Cardiac fibroblast (primary cell): ENCODE data around the gene KRT16.

Source experiments
- DNase-seq, 2 donors: peaks; one replicate each; pipeline versions ENCODE4 v3.0.0 to v3.0.0-alpha.2; 2010; ENCODE audit warnings: low read depth in 2 of 2
- H3K4me3 ChIP-seq, 2 donors: replicated peaks in 1 of 2; 1 replicate in 1 of 2; 2 replicates in 1 of 2; pipeline ENCODE4 v1.5.1; 2011; ENCODE audit warnings: low read depth in 2 of 2, low read length in 2 of 2, mild to moderate bottlenecking in 2 of 2, moderate library complexity in 1 of 2
- TF ChIP-seq, protein P1 (sequence below): IDR thresholded peaks from one replicate; pipeline ENCODE4 v1.5.1; 2011; ENCODE audit warnings: low read depth, mild to moderate bottlenecking, low read length, inconsistent platforms

KRT16 gene

DNA sequence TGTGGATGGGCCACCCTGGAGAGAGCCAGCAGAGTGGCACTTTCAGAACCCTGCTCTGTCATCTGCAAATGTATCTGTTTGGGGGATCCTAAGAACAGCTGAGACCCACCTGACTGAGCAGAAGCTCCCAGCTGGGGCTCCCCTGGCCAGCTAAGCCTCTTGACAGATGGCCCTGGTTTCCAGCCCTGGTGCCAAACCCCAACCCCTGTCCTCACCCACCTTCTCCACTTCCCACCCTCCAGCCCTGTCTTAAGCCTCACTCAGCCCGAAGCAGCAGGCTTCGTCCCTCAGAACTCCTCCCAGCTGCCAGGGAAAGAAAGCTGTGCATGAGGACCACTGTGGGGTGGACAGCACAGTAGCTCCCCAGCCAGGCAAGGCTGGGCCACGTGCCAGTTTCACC, 37.2 kb downstream of the KRT16 start:
- H3K4me3 ChIP-seq = no peak overlapping the region
- DNase-seq = no peak
- TF ChIP-seq, protein P1, sequence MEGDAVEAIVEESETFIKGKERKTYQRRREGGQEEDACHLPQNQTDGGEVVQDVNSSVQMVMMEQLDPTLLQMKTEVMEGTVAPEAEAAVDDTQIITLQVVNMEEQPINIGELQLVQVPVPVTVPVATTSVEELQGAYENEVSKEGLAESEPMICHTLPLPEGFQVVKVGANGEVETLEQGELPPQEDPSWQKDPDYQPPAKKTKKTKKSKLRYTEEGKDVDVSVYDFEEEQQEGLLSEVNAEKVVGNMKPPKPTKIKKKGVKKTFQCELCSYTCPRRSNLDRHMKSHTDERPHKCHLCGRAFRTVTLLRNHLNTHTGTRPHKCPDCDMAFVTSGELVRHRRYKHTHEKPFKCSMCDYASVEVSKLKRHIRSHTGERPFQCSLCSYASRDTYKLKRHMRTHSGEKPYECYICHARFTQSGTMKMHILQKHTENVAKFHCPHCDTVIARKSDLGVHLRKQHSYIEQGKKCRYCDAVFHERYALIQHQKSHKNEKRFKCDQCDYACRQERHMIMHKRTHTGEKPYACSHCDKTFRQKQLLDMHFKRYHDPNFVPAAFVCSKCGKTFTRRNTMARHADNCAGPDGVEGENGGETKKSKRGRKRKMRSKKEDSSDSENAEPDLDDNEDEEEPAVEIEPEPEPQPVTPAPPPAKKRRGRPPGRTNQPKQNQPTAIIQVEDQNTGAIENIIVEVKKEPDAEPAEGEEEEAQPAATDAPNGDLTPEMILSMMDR = no peak

DNA sequence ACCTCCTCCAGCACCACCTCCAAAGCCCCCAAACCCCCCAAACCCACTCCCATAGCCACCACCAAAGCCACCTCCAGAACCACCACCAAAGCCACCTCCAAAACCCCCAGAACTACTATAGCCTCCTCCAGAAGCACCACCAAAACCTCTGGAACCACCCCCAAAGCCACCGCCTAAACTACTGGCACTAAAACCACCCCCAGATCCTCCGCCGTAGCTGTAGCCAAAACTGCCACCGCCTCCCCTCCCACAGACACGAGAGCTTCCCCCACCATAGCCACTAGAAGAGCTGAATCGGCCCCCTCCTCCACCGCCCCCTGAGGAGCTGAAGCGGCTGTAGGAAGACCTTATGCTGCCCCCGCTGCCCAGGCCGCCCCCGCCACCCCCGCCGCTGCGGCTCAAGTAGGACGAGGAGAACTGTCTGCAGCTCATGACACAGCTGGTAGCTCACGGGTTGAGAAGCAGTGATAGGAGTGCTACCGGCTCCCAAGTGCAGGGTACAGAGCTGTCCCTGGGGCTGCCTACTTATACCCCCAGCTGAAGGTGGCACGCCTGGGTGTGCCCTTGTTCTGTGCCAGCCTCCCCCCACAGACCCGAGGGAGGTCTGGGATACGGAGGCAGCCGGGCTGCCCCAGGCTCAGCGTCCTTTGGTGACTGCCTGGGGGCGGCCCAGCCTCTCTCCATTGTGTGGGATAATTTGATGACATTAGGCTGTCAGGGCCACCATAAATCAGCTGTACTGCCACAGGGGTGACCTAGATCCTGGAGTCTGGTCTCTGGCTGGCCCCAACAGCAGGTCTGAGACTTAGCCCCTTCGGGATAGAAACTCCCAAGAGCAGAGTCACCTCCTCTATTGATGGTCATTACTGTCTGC, 40.8 kb downstream of the KRT16 start, which contains the start of gene KRT9:
KRT9 (minus strand) TSS at position 499 of the 874 bp plus-strand sequence; CDS start at position 432, 67 bp downstream.
- no peak within 1 kb of the TSS for H3K4me3 ChIP-seq
- TF ChIP-seq, protein P1 = no peak
- DNase-seq = no peak

DNA sequence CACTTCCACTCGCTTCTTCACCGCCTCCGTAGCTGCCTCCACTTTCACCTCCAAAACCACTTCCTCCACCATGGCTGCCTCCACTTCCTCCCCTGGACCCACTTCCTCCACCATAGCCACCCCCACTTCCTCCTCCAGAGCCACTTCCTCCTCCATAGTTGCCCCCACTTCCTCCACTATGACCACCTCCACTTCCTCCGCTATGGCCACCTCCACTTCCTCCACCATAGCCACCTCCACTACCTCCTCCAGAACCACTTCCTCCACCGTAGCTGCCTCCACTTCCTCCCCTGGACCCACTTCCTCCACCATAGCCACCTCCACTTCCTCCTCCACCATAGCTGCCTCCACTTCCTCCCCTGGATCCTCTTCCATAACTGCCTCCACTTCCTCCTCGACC, 45.2 kb downstream of the KRT16 start:
- TF ChIP-seq, protein P1 = no peak
- no peak for DNase-seq
- H3K4me3 ChIP-seq = no peak overlapping the region

DNA sequence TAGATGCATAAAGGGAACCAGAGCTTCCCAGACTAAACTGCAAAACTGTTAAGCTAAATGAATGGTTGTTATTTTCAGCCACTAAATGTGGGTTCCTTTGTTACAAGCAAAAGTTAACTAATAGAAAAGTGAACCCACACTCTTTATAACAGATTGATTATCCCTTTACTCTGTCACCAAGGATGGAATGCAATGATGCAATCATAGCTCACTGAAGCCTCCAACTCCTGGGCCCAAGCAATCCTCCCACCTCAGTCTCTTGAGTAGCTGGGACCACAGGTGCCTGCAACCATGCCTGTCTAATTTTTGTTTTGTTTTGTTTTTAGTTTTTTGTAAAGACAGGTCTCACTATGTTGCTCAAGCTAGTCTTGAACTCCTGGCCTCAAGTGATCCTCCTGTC, 47.2 kb downstream of the KRT16 start:
- DNase-seq = no peak
- TF ChIP-seq, protein P1 = no peak
- H3K4me3 ChIP-seq = no peak overlapping the region

DNA sequence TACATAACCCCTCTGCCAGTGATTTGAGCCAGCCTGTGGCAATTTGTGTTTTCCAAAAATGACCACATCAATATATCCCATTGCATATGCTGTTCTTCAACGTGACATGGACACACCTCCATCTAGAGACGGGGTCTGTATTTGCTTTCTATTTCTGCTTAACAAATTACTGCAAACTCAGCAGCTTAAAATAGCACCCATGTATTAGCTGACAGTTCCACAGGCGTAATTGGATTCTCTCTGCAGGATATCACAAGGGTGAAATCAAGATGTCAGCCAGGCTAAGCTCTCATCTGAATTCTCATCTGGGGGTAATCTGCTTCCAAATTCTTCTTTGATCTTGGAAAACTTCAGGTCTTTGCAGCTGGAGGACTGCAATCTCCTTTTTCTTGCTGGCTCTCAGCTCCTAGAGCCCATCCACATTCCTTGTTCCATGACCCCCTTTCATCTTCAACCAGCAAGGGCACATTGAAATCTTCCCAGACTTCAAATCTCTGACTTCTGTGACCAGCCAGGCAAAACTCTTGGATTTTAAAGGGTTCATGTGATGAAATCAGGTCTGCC, 48.9 kb downstream of the KRT16 start:
- H3K4me3 ChIP-seq = no peak overlapping the region
- no peak for DNase-seq
- TF ChIP-seq, protein P1 = no peak

DNA sequence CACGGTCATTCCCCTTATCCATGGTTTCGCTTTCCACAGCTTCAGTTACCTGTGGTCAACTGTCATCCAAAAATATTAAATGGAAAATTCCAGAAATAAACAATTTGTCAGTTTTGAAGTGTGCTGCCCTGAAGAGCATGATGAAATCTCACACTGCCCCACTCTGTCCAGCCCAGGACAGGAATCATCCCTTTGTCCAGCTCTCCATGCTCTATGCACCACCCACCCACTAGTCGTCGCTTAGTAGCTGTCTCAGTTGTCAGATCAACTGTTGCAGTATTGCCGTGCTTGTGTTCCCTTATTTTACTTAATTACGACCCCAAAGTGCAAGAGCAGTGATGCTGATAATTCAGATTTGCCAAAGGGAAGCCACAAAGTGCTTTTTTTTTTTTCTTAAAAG, 51.0 kb downstream of the KRT16 start:
- DNase-seq = no peak
- TF ChIP-seq, protein P1 = no peak
- no peak overlapping the region for H3K4me3 ChIP-seq
